ENCODE results near the gene LSAMP. TPM values are rescaled to one million over a fixed set of nuclear protein-coding genes. Genes with fewer than 3 reads are reported as not detected.

LSAMP gene
- total RNA-seq, 1 experiment from 2014 or later = not detected

DNA sequence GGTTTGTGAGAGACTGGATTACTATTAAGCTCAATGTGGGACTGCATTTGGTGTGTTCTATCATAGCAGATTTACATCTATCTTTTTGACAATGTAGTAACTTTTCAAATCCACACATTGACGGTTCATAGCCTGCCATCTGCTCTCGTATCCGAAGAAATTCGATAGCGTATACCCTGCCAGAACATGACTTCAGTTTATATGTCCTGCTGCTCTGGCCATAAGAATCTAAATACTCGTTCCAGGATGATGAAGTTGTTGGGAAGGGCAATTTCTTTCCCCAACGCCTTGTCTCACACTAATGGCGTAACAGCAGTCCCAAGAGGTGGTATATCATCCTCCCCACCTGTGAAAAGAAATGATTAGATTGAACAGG is 180.0 kb downstream of the LSAMP start:
- Histone ChIP-seq H3K79me2 (ENCODE audit: low read depth) (no peaks in the 10 kb centered on the region), H4K20me1 (ENCODE audit: insufficient read depth) (no peaks in the 10 kb centered on the region), H3K4me2 (no peak overlapping the region), H3K9me2 (ENCODE audit: insufficient read depth) (no peaks in the 10 kb centered on the region), H3F3A (ENCODE audit: insufficient read depth, low read depth) (no peaks in the 10 kb centered on the region), H3K27ac (no peak overlapping the region), H3K4me1 (replicated peaks; ENCODE audit: insufficient read depth) (no peaks in the 10 kb centered on the region), H3K9me3 (ENCODE audit: insufficient read depth, low read depth) (no peaks in the 10 kb centered on the region), H3K36me3 (ENCODE audit: low read depth) (no peaks in the 10 kb centered on the region), H2AFZ (no peak overlapping the region; the same call in 1 of the 2 replicates), H3K27me3 (ENCODE audit: insufficient read depth, low read depth) (no peaks in the 10 kb centered on the region), H3K4me3 (no peak overlapping the region)
- DNase-seq = no peak
- BruUV-seq (replicated peaks) = no TSS peak
- no peak for TF ChIP-seq EZH2 (IDR thresholded peaks at IDR 0.05; ENCODE audit: low read depth)
- intact Hi-C loops (cut with micrococcal nuclease; ENCODE audit: unreplicated experiment) = no loop called here
- ChIA-PET POLR2A (ENCODE audit: unreplicated experiment) (no interaction called here), CTCF (no interaction called here)

DNA sequence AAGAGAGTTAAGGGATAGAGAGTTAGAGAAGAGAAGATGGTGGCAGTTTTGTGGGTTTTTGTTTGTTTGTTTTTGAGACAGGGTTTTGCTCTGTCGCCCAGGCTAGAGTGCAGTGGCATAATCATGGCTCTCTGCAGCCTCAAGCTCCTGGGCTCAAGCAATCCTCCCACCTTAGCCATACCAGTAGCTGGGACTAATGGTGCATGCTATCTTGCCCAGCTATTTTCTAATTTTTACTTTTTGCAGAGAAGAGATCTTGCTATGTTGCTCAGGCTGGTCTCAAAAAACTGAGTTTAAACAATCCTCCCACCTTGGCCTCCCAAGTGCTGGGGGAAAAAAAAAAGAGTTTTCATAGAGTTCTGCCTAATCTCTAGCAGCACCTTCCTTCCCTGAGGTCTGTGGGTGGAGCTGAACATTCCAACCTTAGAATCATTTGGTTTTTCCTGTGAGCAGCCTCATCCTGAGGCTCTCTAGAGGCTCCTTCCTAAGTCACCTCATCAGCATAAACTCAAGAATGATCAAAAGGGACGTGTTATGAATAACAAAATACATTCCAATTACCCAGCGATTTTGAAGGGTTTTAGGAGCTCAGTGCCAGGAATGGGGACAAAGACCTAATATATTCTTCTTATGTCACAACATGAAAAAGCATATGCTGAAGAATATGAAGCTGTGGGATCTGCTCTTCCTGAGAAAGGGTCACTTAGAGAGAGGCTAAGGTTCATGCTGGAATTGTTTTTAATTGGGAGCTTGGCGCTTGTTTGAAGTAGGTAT is 180.6 kb downstream of the LSAMP start:
- Histone ChIP-seq H4K20me1 (ENCODE audit: insufficient read depth) (no peaks in the 10 kb centered on the region), H3K27ac (no peak overlapping the region), H2AFZ (no peak overlapping the region), H3K9me2 (ENCODE audit: insufficient read depth) (no peaks in the 10 kb centered on the region), H3F3A (ENCODE audit: insufficient read depth, low read depth) (no peaks in the 10 kb centered on the region), H3K79me2 (ENCODE audit: low read depth) (no peaks in the 10 kb centered on the region), H3K27me3 (ENCODE audit: insufficient read depth, low read depth) (no peaks in the 10 kb centered on the region), H3K9me3 (ENCODE audit: insufficient read depth, low read depth) (no peaks in the 10 kb centered on the region), H3K36me3 (ENCODE audit: low read depth) (no peaks in the 10 kb centered on the region), H3K4me2 (no peak overlapping the region), H3K4me3 (no peak overlapping the region), H3K4me1 (replicated peaks; ENCODE audit: insufficient read depth) (no peaks in the 10 kb centered on the region)
- TF ChIP-seq, protein P1, sequence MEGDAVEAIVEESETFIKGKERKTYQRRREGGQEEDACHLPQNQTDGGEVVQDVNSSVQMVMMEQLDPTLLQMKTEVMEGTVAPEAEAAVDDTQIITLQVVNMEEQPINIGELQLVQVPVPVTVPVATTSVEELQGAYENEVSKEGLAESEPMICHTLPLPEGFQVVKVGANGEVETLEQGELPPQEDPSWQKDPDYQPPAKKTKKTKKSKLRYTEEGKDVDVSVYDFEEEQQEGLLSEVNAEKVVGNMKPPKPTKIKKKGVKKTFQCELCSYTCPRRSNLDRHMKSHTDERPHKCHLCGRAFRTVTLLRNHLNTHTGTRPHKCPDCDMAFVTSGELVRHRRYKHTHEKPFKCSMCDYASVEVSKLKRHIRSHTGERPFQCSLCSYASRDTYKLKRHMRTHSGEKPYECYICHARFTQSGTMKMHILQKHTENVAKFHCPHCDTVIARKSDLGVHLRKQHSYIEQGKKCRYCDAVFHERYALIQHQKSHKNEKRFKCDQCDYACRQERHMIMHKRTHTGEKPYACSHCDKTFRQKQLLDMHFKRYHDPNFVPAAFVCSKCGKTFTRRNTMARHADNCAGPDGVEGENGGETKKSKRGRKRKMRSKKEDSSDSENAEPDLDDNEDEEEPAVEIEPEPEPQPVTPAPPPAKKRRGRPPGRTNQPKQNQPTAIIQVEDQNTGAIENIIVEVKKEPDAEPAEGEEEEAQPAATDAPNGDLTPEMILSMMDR (conservative IDR thresholded peaks at IDR 0.05) = no peak
- no peak for TF ChIP-seq EZH2 (IDR thresholded peaks at IDR 0.05; ENCODE audit: low read depth)
- POLR2A ChIA-PET (ENCODE audit: unreplicated experiment) = no interaction called here
- no peak for DNase-seq
- BruUV-seq (replicated peaks) = no TSS peak
- CTCF ChIA-PET = no interaction called here
- intact Hi-C loops (cut with micrococcal nuclease; ENCODE audit: unreplicated experiment) = no loop called here

DNA sequence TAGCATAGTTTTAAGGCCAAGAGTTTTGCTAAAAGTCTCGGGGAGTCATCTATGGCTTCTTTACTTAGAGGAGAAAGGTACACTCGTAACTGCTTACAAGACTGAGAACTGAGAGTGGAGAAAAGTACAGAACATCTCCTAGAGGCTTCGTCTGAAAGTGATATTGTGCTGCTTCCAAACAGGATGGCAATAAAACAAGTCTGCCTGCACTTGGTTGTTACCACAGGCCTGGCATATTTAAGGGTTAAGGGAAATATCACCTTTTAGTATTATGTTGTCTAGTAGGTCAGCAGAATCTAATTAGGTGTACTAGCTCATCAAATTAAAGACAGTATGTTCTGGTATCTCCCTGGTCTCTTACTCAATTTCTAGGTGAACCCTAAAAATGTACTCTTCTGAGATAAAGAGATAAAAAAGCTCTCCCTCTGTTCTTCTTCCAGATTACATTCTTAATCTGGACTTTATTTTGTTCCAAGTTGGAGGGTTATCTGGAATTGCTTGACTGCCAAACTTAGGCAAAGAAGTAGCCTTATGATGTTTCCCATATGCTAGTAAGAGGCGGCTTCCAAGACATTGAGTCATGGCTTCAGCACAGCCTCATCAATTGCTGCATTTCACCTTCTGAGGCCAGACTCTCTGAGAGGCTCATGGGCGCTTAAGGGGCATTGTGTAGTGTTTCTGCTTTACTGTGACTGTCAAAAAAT is 181.3 kb downstream of the LSAMP start:
- ChIA-PET CTCF (no interaction called here), POLR2A (ENCODE audit: unreplicated experiment) (no interaction called here)
- no peak for DNase-seq
- Histone ChIP-seq H3K9me2 (ENCODE audit: insufficient read depth) (no peaks in the 10 kb centered on the region), H3K27ac (no peak overlapping the region), H3K4me1 (replicated peaks; ENCODE audit: insufficient read depth) (no peaks in the 10 kb centered on the region), H3F3A (ENCODE audit: insufficient read depth, low read depth) (no peaks in the 10 kb centered on the region), H3K4me3 (no peak overlapping the region), H3K4me2 (no peak overlapping the region), H3K9me3 (ENCODE audit: insufficient read depth, low read depth) (no peaks in the 10 kb centered on the region), H3K79me2 (ENCODE audit: low read depth) (no peaks in the 10 kb centered on the region), H4K20me1 (ENCODE audit: insufficient read depth) (no peaks in the 10 kb centered on the region), H3K27me3 (ENCODE audit: insufficient read depth, low read depth) (no peaks in the 10 kb centered on the region), H3K36me3 (ENCODE audit: low read depth) (no peaks in the 10 kb centered on the region), H2AFZ (no peak overlapping the region)
- intact Hi-C loops (cut with micrococcal nuclease; ENCODE audit: unreplicated experiment) = no loop called here
- no TSS peak for BruUV-seq (replicated peaks)
- TF ChIP-seq, protein P1 (conservative IDR thresholded peaks at IDR 0.05) = no peak
- TF ChIP-seq EZH2 (IDR thresholded peaks at IDR 0.05; ENCODE audit: low read depth) = no peak

Measured in PC-9 (cell line).